Activated T-helper 1 cell treated with anti-CD3 and anti-CD28 coated beads, Interleukin-12 subunit alpha, Interleukin-12 subunit beta, Interleukin-2, Interleukin-4 antibody, amounts not matched to agents 30 ng/mL and 10 ng/mL and 1 ng/mL, durations not matched to agents 14 hours and 24 hours and 36 hours (primary cell): Measurements from ENCODE around the gene LRMDA. TPM values are rescaled to one million over a fixed set of nuclear protein-coding genes. Genes with fewer than 3 reads are reported as not detected.
"Not testable (repeated sequence)": the region's sequence is repeated elsewhere in the genome, so short reads cannot be mapped to it uniquely, and the experiment has no call there.

Source experiments
- DNase-seq: peaks from one replicate; pipeline ENCODE4 v3.0.0; 2021; ENCODE audit warnings: low spot score
- H3K27ac Mint-ChIP-seq: one replicate; pipeline ENCODE4 v1.8.0; 2021; ENCODE audit warnings: mild to moderate bottlenecking, mixed read lengths
- H3K27me3 Mint-ChIP-seq: one replicate; pipeline ENCODE4 v1.8.0; 2022; ENCODE audit warnings: mild to moderate bottlenecking, moderate library complexity, mixed read lengths; ENCODE audit not compliant: insufficient read depth
- H3K36me3 Mint-ChIP-seq: one replicate; pipeline ENCODE4 v1.8.0; 2021; ENCODE audit warnings: low read depth, mixed read lengths
- H3K4me1 Mint-ChIP-seq: one replicate; pipeline ENCODE4 v1.8.0; 2021; ENCODE audit warnings: low read depth, mixed read lengths
- H3K4me3 Mint-ChIP-seq: one replicate; pipeline ENCODE4 v1.8.0; 2021; ENCODE audit warnings: mild to moderate bottlenecking, moderate library complexity, mixed read lengths
- H3K9me3 Mint-ChIP-seq: one replicate; pipeline ENCODE4 v1.8.0; 2021; ENCODE audit warnings: mixed read lengths
- intact Hi-C: fragments of 100-400 bp; cut with micrococcal nuclease; formaldehyde crosslinking; loops from one replicate; pipeline ENCODE4 v1.15.1; 2024
- total RNA-seq: library from RNA; stranded (reverse); gene quantifications from 2 replicates; pipeline ENCODE4 v1.2.3, GENCODE V29; 2022

The LRMDA gene
- total RNA-seq, 1 donor from 2014 or later = not detected

GRCh38 chr10:76523246-76523645, 1091.8 kb downstream of the LRMDA start:
- H3K4me3 Mint-ChIP-seq = no peak overlapping the region
- no peaks in the 10 kb centered on the region for H3K4me1 Mint-ChIP-seq
- DNase-seq = no peak
- intact Hi-C loops = no loop called here
- H3K36me3 Mint-ChIP-seq = no peaks in the 10 kb centered on the region
- H3K27me3 Mint-ChIP-seq = no peaks in the 10 kb centered on the region
- H3K27ac Mint-ChIP-seq = no peak overlapping the region
- H3K9me3 Mint-ChIP-seq = no peaks in the 10 kb centered on the region

DNA sequence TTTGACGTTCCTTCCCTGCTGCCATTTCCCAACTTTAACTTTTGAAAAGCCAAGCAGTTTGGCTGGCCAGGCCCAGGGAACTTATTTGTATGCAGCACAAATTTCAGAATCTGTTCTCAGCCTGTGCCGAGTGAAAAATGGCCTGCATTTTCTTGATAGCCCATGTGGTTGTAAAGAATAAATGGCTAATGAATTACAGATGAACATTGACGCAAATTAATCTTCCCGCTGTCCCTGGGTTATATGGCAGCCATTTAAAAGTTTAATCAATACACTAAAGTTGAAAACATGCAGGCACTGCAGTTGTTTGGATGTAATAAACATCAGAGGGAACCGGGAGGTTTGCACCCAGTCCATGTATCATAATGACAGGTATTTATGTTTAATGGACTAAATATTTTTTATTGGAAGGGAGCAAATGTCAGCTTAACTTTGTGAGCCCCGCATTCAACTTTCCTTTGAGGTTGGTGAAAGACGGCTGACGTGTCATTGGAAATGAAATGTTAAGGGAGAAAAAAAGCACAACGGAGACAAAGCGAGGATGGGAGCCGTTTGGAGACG, 1092.4 kb downstream of the LRMDA start:
- Mint-ChIP-seq H3K27me3 (no peaks in the 10 kb centered on the region), H3K4me1 (no peaks in the 10 kb centered on the region), H3K9me3 (no peaks in the 10 kb centered on the region), H3K36me3 (no peaks in the 10 kb centered on the region), H3K27ac (no peak overlapping the region), H3K4me3 (no peak overlapping the region)
- intact Hi-C loops = no loop called here
- DNase-seq = no peak

DNA sequence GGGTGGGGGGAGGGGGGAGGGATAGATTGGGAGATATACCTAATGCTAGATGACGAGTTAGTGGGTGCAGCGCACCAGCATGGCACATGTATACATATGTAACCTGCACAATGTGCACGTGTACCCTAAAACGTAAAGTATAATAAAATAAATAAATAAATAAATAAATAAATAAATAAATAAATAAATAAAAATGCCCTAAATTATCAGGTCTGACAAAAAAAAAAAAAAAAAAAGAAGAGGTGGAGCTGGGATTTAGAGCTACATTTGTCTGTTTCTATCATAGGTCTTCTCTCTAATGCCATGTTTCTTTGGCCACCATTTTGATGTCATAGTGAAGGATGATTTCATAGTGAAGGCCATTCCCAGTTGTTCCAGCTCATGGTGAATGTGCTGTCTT, 1095.4 kb downstream of the LRMDA start:
- H3K36me3 Mint-ChIP-seq, intact Hi-C loops, H3K4me1 Mint-ChIP-seq, H3K9me3 Mint-ChIP-seq, H3K4me3 Mint-ChIP-seq, H3K27me3 Mint-ChIP-seq, DNase-seq, H3K27ac Mint-ChIP-seq: not testable (repeated sequence)

GRCh38 chr10:76540331-76540730, 1108.9 kb downstream of the LRMDA start:
- Mint-ChIP-seq H3K4me3 (no peak overlapping the region), H3K27me3 (no peaks in the 10 kb centered on the region), H3K4me1 (no peaks in the 10 kb centered on the region), H3K9me3 (no peaks in the 10 kb centered on the region), H3K36me3 (no peaks in the 10 kb centered on the region), H3K27ac (no peak overlapping the region)
- intact Hi-C loops = no loop called here
- no peak for DNase-seq

- Mint-ChIP-seq H3K36me3 (no peaks in the 10 kb centered on the region), H3K27me3 (no peaks in the 10 kb centered on the region), H3K27ac (no peak overlapping the region), H3K4me3 (no peak overlapping the region), H3K4me1 (no peaks in the 10 kb centered on the region), H3K9me3 (no peaks in the 10 kb centered on the region)
- intact Hi-C loops = no loop called here
- DNase-seq = no peak
These were observed 1109.4 kb downstream of the LRMDA start for GRCh38 chr10:76540786-76541185.

DNA sequence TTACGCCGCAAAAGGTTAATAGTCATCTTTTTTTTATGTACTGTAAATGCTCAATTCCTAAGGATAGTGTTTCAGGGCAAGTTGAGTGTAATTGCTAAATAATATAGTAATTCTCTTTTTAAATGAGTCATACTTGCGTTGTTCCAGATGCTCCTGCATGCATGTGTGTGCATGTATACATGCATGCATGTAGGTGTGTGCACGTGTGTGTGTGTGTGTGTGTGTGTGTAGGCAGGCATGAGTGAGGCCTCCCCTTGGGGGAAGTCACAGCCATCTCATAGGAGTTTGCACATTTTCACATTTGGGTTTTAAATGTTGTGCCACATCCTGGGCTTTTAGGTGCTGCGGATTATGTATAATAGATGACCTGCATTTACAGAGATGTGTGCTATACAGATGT, 1110.4 kb downstream of the LRMDA start:
- DNase-seq = no peak
- no peak overlapping the region for H3K27ac Mint-ChIP-seq
- no peaks in the 10 kb centered on the region for H3K9me3 Mint-ChIP-seq
- intact Hi-C loops = no loop called here
- H3K4me3 Mint-ChIP-seq = no peak overlapping the region
- H3K27me3 Mint-ChIP-seq = no peaks in the 10 kb centered on the region
- no peaks in the 10 kb centered on the region for H3K4me1 Mint-ChIP-seq
- H3K36me3 Mint-ChIP-seq = no peaks in the 10 kb centered on the region

DNA sequence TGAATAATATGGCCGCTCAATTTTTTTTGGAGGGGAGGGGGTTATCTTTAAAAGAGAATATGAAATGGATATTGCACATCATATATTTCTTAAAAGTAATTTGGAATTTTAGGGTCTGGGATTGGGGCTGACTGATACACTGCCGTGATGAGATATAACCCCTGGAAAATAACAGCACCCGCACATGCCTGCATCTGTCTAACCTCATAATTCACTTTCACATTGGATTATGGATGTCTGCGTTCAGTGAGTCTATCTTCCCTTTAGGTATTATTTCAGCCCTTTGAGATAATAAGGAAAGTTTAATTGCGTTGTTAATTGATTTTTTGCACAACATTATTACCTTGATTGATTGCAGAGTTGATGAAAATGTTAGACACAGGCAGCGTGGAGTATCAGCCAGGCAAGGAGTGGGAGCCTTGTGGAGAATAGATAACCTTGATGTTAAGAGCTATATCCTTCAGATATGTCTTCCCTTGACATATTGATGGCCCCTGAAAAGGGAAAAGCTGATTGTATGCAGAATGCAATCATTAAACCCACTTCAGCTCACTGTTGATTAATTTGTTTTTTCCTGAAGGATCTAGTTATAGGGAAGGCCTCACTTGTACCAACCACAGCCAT, 1111.0 kb downstream of the LRMDA start:
- Mint-ChIP-seq H3K4me1 (no peaks in the 10 kb centered on the region), H3K9me3 (no peaks in the 10 kb centered on the region), H3K27me3 (no peaks in the 10 kb centered on the region), H3K4me3 (no peak overlapping the region), H3K36me3 (no peaks in the 10 kb centered on the region), H3K27ac (no peak overlapping the region)
- DNase-seq = no peak
- intact Hi-C loops = no loop called here

DNA sequence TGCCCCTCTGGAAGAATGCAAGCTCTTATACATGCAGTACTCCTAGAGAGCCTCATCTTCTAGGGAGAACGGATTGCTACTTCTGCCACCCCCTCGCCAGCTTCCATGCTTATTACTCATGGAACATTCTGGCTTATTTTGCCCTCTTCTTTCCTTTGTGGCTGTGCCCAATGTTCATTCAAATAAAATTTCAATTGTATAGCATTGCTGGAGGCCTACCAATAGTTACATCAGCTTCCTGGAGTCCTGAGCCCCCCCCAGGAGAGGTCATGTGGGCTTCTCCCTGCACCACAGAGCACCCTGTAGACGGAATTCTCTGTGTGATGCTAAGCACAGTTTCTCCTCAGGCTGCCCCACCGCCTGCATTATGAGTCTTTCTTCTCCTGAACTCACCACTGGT, 1112.2 kb downstream of the LRMDA start:
- Mint-ChIP-seq H3K27me3 (no peaks in the 10 kb centered on the region), H3K36me3 (no peaks in the 10 kb centered on the region), H3K9me3 (no peaks in the 10 kb centered on the region), H3K4me1 (no peaks in the 10 kb centered on the region), H3K4me3 (no peak overlapping the region), H3K27ac (no peak overlapping the region)
- intact Hi-C loops = no loop called here
- no peak for DNase-seq

GRCh38 chr10:76544789-76545188, 1113.4 kb downstream of the LRMDA start:
- no peaks in the 10 kb centered on the region for H3K36me3 Mint-ChIP-seq
- DNase-seq = no peak
- H3K4me1 Mint-ChIP-seq = no peaks in the 10 kb centered on the region
- H3K27ac Mint-ChIP-seq = no peak overlapping the region
- no peak overlapping the region for H3K4me3 Mint-ChIP-seq
- intact Hi-C loops = no loop called here
- H3K27me3 Mint-ChIP-seq = no peaks in the 10 kb centered on the region
- no peaks in the 10 kb centered on the region for H3K9me3 Mint-ChIP-seq

- Mint-ChIP-seq H3K27me3 (no peaks in the 10 kb centered on the region), H3K4me3 (no peak overlapping the region), H3K27ac (no peak overlapping the region), H3K9me3 (no peaks in the 10 kb centered on the region), H3K4me1 (no peaks in the 10 kb centered on the region), H3K36me3 (no peaks in the 10 kb centered on the region)
- intact Hi-C loops = loop anchor here (2.0 kb wide), 1 partner anchor 438 kb away; no protein-coding TSS in a partner anchor
- no peak for DNase-seq
These were observed 1115.0 kb downstream of the LRMDA start for GRCh38 chr10:76546411-76546810.

DNA sequence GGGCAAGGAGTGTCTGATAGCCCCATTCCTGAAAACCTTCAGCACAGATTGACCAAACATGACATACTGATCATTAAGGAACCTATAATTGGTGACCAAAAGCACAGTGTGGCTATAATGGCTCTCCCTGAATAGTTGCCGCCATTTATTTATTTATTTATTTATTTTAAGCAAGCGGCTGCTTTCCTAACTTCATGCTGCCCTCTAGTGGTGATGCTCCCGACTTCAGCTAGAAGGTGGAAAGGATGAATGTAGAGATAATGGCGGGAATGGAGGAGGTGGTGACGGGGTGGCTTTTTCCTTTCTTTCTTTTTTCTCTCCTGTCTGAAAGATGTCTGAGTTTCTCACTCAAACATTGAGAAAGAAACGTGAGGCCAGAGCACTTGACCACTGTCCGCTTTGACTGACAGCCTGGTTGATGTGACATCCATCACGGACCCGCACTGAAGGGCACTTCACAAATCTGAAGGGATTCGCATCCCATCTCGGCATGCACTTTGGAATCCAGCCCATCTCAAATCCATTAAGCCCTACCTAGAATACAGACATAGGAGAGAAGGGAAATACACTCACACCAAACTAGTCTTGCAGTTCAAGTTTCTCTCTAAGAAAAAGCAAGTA, 1116.0 kb downstream of the LRMDA start:
- Mint-ChIP-seq H3K27me3 (no peaks in the 10 kb centered on the region), H3K27ac (no peak overlapping the region), H3K36me3 (no peaks in the 10 kb centered on the region), H3K4me1 (no peaks in the 10 kb centered on the region), H3K4me3 (no peak overlapping the region), H3K9me3 (no peaks in the 10 kb centered on the region)
- DNase-seq = peak; percentile 9
- intact Hi-C loops = loop anchor here (2.0 kb wide), 1 partner anchor 437 kb away; no protein-coding TSS in a partner anchor

DNA sequence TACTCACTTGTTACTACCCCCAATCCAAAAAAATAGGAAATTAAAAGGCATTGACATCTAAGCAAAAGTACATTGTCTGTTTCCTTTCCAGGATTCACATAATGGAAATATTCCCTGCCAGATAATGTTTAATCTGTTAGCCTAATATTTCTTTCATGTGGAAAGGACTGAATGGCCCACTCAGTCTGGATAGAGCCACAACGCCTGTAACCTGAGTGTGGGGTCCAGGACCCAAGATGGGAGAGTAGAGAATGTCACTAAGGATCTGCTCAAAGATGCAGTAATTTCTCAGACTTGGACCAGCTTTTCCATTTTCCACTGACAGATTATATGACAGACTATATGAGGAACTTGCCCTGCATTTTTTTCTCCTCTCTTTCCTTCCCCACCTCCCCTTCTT, 1117.3 kb downstream of the LRMDA start:
- H3K27me3 Mint-ChIP-seq = no peaks in the 10 kb centered on the region

DNA sequence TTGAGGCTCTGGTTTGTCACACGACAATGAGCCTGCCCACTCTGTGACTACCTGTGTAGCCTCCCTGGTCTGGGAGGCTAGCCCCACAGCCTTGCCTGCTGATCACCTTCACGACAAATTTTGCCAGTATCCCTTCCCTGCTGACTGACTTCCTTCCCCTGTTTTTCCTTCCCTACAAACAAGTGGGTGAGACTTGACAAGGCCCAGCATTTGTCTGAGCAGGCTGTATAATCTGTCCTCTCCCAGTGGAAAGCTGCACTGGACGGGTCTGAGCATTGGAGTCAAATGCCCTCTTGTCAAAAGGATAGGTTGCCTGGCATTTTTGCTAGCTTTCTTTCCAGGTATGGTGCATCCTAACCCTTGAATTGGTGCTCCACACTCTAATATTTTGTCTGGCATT, 1117.7 kb downstream of the LRMDA start:
- Mint-ChIP-seq H3K36me3 (no peaks in the 10 kb centered on the region), H3K27ac (no peak overlapping the region), H3K27me3 (no peaks in the 10 kb centered on the region), H3K4me1 (no peaks in the 10 kb centered on the region), H3K4me3 (no peak overlapping the region), H3K9me3 (no peaks in the 10 kb centered on the region)
- intact Hi-C loops = no loop called here
- no peak for DNase-seq

More for the DNA sequence above, 1117.3 kb downstream of the LRMDA start:
- no peak for DNase-seq
- intact Hi-C loops = no loop called here
- H3K36me3 Mint-ChIP-seq = no peaks in the 10 kb centered on the region
- no peak overlapping the region for H3K4me3 Mint-ChIP-seq
- no peaks in the 10 kb centered on the region for H3K9me3 Mint-ChIP-seq
- H3K27ac Mint-ChIP-seq = no peak overlapping the region
- H3K4me1 Mint-ChIP-seq = no peaks in the 10 kb centered on the region
